GM06990 (cell line): Measurements from ENCODE around the gene SOX15.
"Not testable (repeated sequence)": the region's sequence is repeated elsewhere in the genome, so short reads cannot be mapped to it uniquely, and the experiment has no call there.

Experiments
- DNase-seq: peaks from one replicate; pipeline ENCODE4 v3.0.0-alpha.2; 2011; ENCODE audit not compliant: insufficient read length; ENCODE audit errors: extremely low read depth
- H3K27me3 ChIP-seq: replicated peaks from 2 replicates; pipeline ENCODE4 v1.6.0; 2011; ENCODE audit warnings: low read length; ENCODE audit not compliant: control insufficient read depth, insufficient read depth
- H3K36me3 ChIP-seq: 2 replicates; pipeline ENCODE4 v1.5.1; 2011; ENCODE audit warnings: low read length; ENCODE audit not compliant: control insufficient read depth, insufficient read depth
- H3K4me3 ChIP-seq: replicated peaks from 2 replicates; pipeline ENCODE4 v1.5.1; 2011; ENCODE audit warnings: low read depth, mild to moderate bottlenecking, control low read depth, low read length
- CTCF ChIP-seq: IDR thresholded peaks from 2 replicates; pipeline ENCODE4 v1.5.1; 2011; ENCODE audit warnings: low read length, control low read depth, mild to moderate bottlenecking, inconsistent platforms; ENCODE audit not compliant: insufficient read depth, poor library complexity, severe bottlenecking

Gene SOX15

GRCh38 chr17:7613769-7614424, 24.0 kb upstream of the SOX15 start:
- Histone ChIP-seq H3K36me3 (peaks cover 5% of the 10 kb centered on the region), H3K27me3 (no peaks in the 10 kb centered on the region), H3K4me3 (peak overlapping the region; percentile 96)
- DNase-seq, result no peak
- TF ChIP-seq CTCF, result peak; percentile 12

- Histone ChIP-seq H3K27me3 (no peaks in the 10 kb centered on the region), H3K4me3 (no peak overlapping the region), H3K36me3 (peaks cover 5% of the 10 kb centered on the region)
- DNase-seq, result no peak
- TF ChIP-seq CTCF, result no peak
Measured at GRCh38 chr17:7612294-7612640, 22.4 kb upstream of the SOX15 start.

GRCh38 chr17:7611635-7612293, 21.9 kb upstream of the SOX15 start:
- TF ChIP-seq CTCF, result no peak
- Histone ChIP-seq H3K27me3 (no peaks in the 10 kb centered on the region), H3K4me3 (no peak overlapping the region), H3K36me3 (peaks cover 5% of the 10 kb centered on the region)
- DNase-seq, result no peak

- no peak for TF ChIP-seq CTCF
- Histone ChIP-seq H3K4me3 (no peak overlapping the region), H3K27me3 (no peaks in the 10 kb centered on the region), H3K36me3 (peaks cover 7% of the 10 kb centered on the region)
- DNase-seq, result no peak
Measured at GRCh38 chr17:7610641-7611040, 20.7 kb upstream of the SOX15 start.

GRCh38 chr17:7606280-7606679, 16.4 kb upstream of the SOX15 start:
- TF ChIP-seq CTCF, result no peak
- H3K36me3 ChIP-seq, result peaks cover 20% of the 10 kb centered on the region
- no peaks in the 10 kb centered on the region for H3K27me3 ChIP-seq
- no peak for DNase-seq
- no peak overlapping the region for H3K4me3 ChIP-seq

GRCh38 chr17:7597561-7597960, 7.7 kb upstream of the SOX15 start:
- peaks cover 27% of the 10 kb centered on the region for H3K36me3 ChIP-seq
- DNase-seq, H3K27me3 ChIP-seq, H3K4me3 ChIP-seq: not testable (repeated sequence)
